ENCODE data around the gene CROCC2. TPM values are rescaled to one million over a fixed set of nuclear protein-coding genes. Genes with fewer than 3 reads are reported as not detected.

The CROCC2 gene
- total and polyA plus RNA-seq, 2 of the 13 experiments (the other 11 are each of a cell fraction or from before 2014, with no cell fraction given), result not detected

DNA sequence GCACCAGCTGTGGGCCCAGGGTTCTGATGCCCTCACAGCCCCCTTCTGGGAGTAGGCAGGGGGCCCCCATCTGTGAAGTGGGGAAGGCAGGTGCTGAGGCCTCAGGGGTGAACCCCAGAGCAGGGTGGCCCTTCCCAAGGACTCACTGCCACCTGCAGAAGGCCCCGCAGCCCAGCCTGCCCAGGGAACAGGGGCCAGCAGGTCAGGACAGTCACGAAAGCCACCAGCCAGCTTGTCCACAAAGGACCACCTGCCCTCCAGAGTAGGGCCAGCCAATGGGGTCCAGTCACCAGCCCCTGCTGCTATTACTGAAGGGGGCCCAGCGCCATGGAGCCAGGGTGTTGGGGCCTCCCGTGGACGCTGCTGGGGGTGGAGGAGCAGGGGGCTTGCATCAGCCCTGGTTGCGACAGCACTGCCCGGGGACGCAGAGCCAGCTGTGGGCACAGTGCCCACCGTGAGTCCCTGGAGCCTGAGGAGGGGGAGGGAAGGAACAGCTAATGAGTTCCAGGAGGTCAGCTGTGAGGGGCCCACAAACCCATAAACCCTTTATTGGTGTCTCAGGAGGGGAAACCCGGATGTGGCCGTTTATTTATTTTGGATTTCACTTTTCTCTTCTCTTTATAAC, 80.8 kb downstream of the CROCC2 start (continued):
- TF ChIP-seq CEBPG (CRISPR knock-in tag; IDR thresholded peaks at IDR 0.05), result peak; percentile 51; the same call in 1 of the 2 replicates

DNA sequence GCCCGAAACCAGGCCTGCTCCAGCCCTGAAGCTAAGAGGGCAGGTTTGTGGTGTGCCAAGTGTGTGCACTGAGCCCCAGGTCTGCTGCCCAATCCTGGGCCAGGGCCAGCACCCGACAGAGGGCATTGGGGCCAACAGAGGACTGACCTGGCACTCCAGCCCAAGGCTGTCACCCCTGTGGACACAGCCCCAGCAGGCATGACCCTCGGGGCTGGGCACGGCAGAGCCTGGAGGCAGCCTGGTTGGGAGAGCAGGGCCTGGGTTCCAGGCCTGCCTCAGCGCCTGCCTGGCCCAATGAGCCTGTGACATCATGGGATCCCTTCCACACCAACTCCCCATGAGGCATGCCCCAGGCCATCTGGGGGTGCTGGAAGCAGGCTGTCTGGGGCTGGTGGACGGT, 81.5 kb downstream of the CROCC2 start:
- Histone ChIP-seq H3K27ac (ENCODE audit: extremely low read length, insufficient read depth, low read length) (no peak overlapping the region), H2AFZ (ENCODE audit: low read length) (no peak overlapping the region), H3K9ac (ENCODE audit: insufficient read depth, low read depth, low read length) (no peak overlapping the region), H3K9me3 (ENCODE audit: low read length) (no peaks in the 10 kb centered on the region), H3K4me2 (ENCODE audit: low read depth, low read length) (peak overlapping the region; percentile 57; the same call in 1 of the 2 replicates), H3K4me3 (replicated peaks in 1 of 3; ENCODE audit: insufficient read depth in 1 of 3, low read depth in 2 of 3, low read length in 3 of 3) (no peak overlapping the region), H3K79me2 (ENCODE audit: insufficient read depth, low read length) (no peaks in the 10 kb centered on the region), H3K27me3 (ENCODE audit: control insufficient read depth in 1 of 2, insufficient read depth in 2 of 2, low read length in 2 of 2) (peaks cover 23 to 70% of the 10 kb centered on the region in 2 experiments), H3K4me1 (ENCODE audit: insufficient read depth, low read length) (peaks cover 59% of the 10 kb centered on the region), H3K36me3 (replicated peaks in 1 of 2; ENCODE audit: control insufficient read depth in 1 of 2, insufficient read depth in 2 of 2, low read length in 2 of 2) (no peaks in the 10 kb centered on the region), H4K20me1 (ENCODE audit: insufficient read depth, low read length) (no peaks in the 10 kb centered on the region; the same call in 1 of the 2 replicates)
- in situ Hi-C loops (cut with HindIII; ENCODE audit: extremely low pct_ligation_motif_present, low pct_unique_long_range_greater_than_20kb), result loop anchor here (5.0 kb wide), 1 partner anchor 70 kb away; no protein-coding TSS in a partner anchor
- FAIRE-seq (no peak), ATAC-seq (no peak), DNase-seq (ENCODE audit: low spot score) (no peak)
- BruUV-seq (replicated peaks), result no TSS peak
- 22% methylated on average over 4 of the region's 6 CpGs for WGBS (ENCODE audit: low lambda C conversion rate)
- POLR2A ChIA-PET, result interaction anchor here (1.4 to 2.0 kb wide), 2 partner anchors 111 to 130 kb away, joined by 5 to 6 read pairs; no protein-coding TSS in a partner anchor
- intact Hi-C loops (cut with micrococcal nuclease; ENCODE audit: unreplicated experiment), result loop anchor here (10.0 kb wide), 1 partner anchor 1783 kb away; no protein-coding TSS in a partner anchor
- no peak for TF ChIP-seq ZNF598 (CRISPR knock-in tag; IDR thresholded peaks at IDR 0.05; ENCODE audit: borderline replicate concordance)
- TF ChIP-seq, protein P1, sequence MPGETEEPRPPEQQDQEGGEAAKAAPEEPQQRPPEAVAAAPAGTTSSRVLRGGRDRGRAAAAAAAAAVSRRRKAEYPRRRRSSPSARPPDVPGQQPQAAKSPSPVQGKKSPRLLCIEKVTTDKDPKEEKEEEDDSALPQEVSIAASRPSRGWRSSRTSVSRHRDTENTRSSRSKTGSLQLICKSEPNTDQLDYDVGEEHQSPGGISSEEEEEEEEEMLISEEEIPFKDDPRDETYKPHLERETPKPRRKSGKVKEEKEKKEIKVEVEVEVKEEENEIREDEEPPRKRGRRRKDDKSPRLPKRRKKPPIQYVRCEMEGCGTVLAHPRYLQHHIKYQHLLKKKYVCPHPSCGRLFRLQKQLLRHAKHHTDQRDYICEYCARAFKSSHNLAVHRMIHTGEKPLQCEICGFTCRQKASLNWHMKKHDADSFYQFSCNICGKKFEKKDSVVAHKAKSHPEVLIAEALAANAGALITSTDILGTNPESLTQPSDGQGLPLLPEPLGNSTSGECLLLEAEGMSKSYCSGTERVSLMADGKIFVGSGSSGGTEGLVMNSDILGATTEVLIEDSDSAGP (CRISPR knock-in tag; IDR thresholded peaks at IDR 0.05; ENCODE audit: borderline replicate concordance), result peak; percentile 49; the same call in 1 of the 2 replicates
- CTCF ChIA-PET (ENCODE audit: low intra/inter-chr PET ratio, low total read pairs), result interaction anchor here (3.8 kb wide), 1 partner anchor 136 kb away, joined by 19 read pairs; no protein-coding TSS in a partner anchor

All from HepG2 (cell line).